Endothelial cell of umbilical vein (primary cell): ENCODE results near the gene GK2. TPM values are rescaled to one million over a fixed set of nuclear protein-coding genes. Genes with fewer than 3 reads are reported as not detected.

ENCODE experiments used
- BruUV-seq: library from RNA; stranded (reverse); fragments of 400-500 nt; replicated peaks from 2 replicates; lab custom pipeline; 2021; lab: Mats Ljungman, UMichigan
- CTCF ChIA-PET: fragments of 300-600, 350-600 bp; sonication (Branson Sonifier 250); formaldehyde crosslinking; loops from one replicate; lab custom pipeline; 2021; ENCODE audit warnings: antibody characterized with exemption, inconsistent platforms; lab: Charles Lee
- POLR2A ChIA-PET: fragments of 300-600, 350-600 bp; sonication (Branson Sonifier 250); formaldehyde crosslinking; loops from one replicate; lab custom pipeline; 2021; ENCODE audit warnings: antibody characterized with exemption, inconsistent platforms; lab: Charles Lee
- DNase-seq: peaks from one replicate; pipeline ENCODE4 v3.0.0-alpha.2; 2011; ENCODE audit warnings: low read depth, low spot score
- FAIRE-seq: peaks from 2 replicates; lab custom pipeline; 2011; peaks lifted over from hg19 to GRCh38; lab: Jason Lieb, UNC
- H2AFZ ChIP-seq: 2 replicates; pipeline ENCODE4 v1.6.0; 2012; ENCODE audit warnings: low read depth, low read length, control low read depth, inconsistent platforms
- H3K27ac ChIP-seq: 2 replicates; pipeline ENCODE4 v1.5.1; 2011; ENCODE audit warnings: low read depth, mild to moderate bottlenecking, control low read depth, low read length, moderate library complexity; ENCODE audit not compliant: insufficient read depth
- H3K27me3 ChIP-seq, 2 experiments: 2 replicates each; pipeline versions ENCODE4 v1.6.0 to v1.6.1; 2011; ENCODE audit warnings: low read length in 2 of 2, mixed read lengths in 1 of 2; ENCODE audit not compliant: control insufficient read depth in 2 of 2, insufficient read depth in 2 of 2
- H3K36me3 ChIP-seq, 2 experiments: 2 replicates in 1 of 2; 3 replicates in 1 of 2; pipeline ENCODE4 v1.5.1; 2011; ENCODE audit warnings: low read length in 2 of 2, mild to moderate bottlenecking in 1 of 2, moderate library complexity in 1 of 2; ENCODE audit not compliant: control insufficient read depth in 2 of 2, insufficient read depth in 2 of 2; ENCODE audit errors: extremely low read depth in 1 of 2
- H3K4me1 ChIP-seq: 3 replicates; pipeline ENCODE4 v1.5.1; 2011; ENCODE audit warnings: mild to moderate bottlenecking, low read length; ENCODE audit not compliant: control insufficient read depth, insufficient read depth; ENCODE audit errors: extremely low read depth
- H3K4me2 ChIP-seq: 2 replicates; pipeline ENCODE4 v1.6.1; 2011; ENCODE audit warnings: low read length, control low read depth, mixed read lengths; ENCODE audit not compliant: insufficient read depth
- H3K4me3 ChIP-seq, 3 experiments: fragments of 200-600 bp in 1 of 3; sonication (generic), shearing (Covaris generic) in 1 of 3; replicated peaks in 1 of 3; 2 replicates each; pipeline ENCODE4 v1.5.1; 2011 to 2016; ENCODE audit warnings: control low read depth in 3 of 3, low read length in 3 of 3, mild to moderate bottlenecking in 2 of 3, inconsistent platforms in 1 of 3, low read depth in 1 of 3, moderate library complexity in 1 of 3; ENCODE audit not compliant: insufficient read depth in 1 of 3
- H3K79me2 ChIP-seq: 2 replicates; pipeline ENCODE4 v1.6.0; 2012; ENCODE audit warnings: low read length, inconsistent platforms; ENCODE audit not compliant: control insufficient read depth, insufficient read depth
- H3K9ac ChIP-seq: replicated peaks from 2 replicates; pipeline ENCODE3; 2011; ENCODE audit warnings: low read length, control low read depth; ENCODE audit not compliant: insufficient read depth; ENCODE audit errors: extremely low read depth
- H3K9me1 ChIP-seq: replicated peaks from 3 replicates; pipeline ENCODE4 v1.6.0; 2011; ENCODE audit warnings: mild to moderate bottlenecking, low read length; ENCODE audit not compliant: control insufficient read depth, insufficient read depth; ENCODE audit errors: extremely low read depth
- H3K9me3 ChIP-seq: replicated peaks from 2 replicates; pipeline ENCODE4 v1.5.1; 2012; ENCODE audit warnings: low read length, inconsistent platforms; ENCODE audit not compliant: control insufficient read depth, insufficient read depth
- H4K20me1 ChIP-seq: replicated peaks from 2 replicates; pipeline ENCODE3; 2011; ENCODE audit warnings: mild to moderate bottlenecking, low read length; ENCODE audit not compliant: control insufficient read depth, insufficient read depth; ENCODE audit errors: extremely low read depth
- CTCF ChIP-seq, 2 donors: IDR thresholded peaks; 1 replicate in 1 of 2; 2 replicates in 1 of 2; pipeline ENCODE4 v1.5.1; 2011; ENCODE audit warnings: low read length in 2 of 2, mild to moderate bottlenecking in 2 of 2, moderate library complexity in 2 of 2, control low read depth in 1 of 2, inconsistent platforms in 1 of 2, low read depth in 1 of 2; ENCODE audit not compliant: insufficient read depth in 1 of 2; ENCODE audit errors: extremely low read depth in 1 of 2
- EZH2 ChIP-seq: IDR thresholded peaks from 2 replicates; pipeline ENCODE4 v1.6.1; 2012; ENCODE audit warnings: borderline replicate concordance, low read depth, mild to moderate bottlenecking, moderate library complexity, low read length, inconsistent platforms; ENCODE audit not compliant: severe bottlenecking
- FOS ChIP-seq: IDR thresholded peaks from 2 replicates; pipeline ENCODE4 v1.6.1; 2011; ENCODE audit warnings: mild to moderate bottlenecking, low read length, moderate library complexity, borderline replicate concordance; ENCODE audit not compliant: insufficient read depth
- GATA2 ChIP-seq: IDR thresholded peaks from 2 replicates; pipeline ENCODE4 v1.7.0; 2011; ENCODE audit warnings: low read depth, mild to moderate bottlenecking, moderate library complexity, mixed read lengths, low read length; ENCODE audit not compliant: insufficient read length, insufficient read depth
- JUN ChIP-seq: IDR thresholded peaks from 2 replicates; pipeline ENCODE4 v1.6.1; 2011; ENCODE audit warnings: borderline replicate concordance, low read depth; ENCODE audit not compliant: insufficient read length, insufficient read depth
- MAX ChIP-seq: IDR thresholded peaks from 2 replicates; pipeline ENCODE4 v1.6.1; 2011; ENCODE audit not compliant: insufficient read depth, insufficient read length
- MYC ChIP-seq: IDR thresholded peaks from one replicate; pipeline ENCODE4 v1.6.1; 2011; ENCODE audit warnings: mild to moderate bottlenecking, low read depth, low read length
- POLR2A ChIP-seq: IDR thresholded peaks from 2 replicates; pipeline ENCODE4 v1.6.1; 2012; ENCODE audit warnings: low read depth, mild to moderate bottlenecking, control low read depth, low read length
- POLR2AphosphoS5 ChIP-seq: IDR thresholded peaks from 2 replicates; pipeline ENCODE4 v1.6.1; 2012; ENCODE audit warnings: low read depth, mild to moderate bottlenecking, control low read depth, low read length, moderate library complexity; ENCODE audit not compliant: insufficient read depth
- dilution Hi-C: fragments of 300-500 bp; cut with MboI; formaldehyde crosslinking; loops from one replicate; pipeline ENCODE4 v1.15.0; 2019; ENCODE audit warnings: low sequenced_read_pairs; ENCODE audit not compliant: extremely low pct_ligation_motif_present
- intact Hi-C: fragments of 100-400 bp; cut with micrococcal nuclease; formaldehyde crosslinking; loops from one replicate; pipeline ENCODE4 v1.10.0; 2022
- polyA plus RNA-seq, 4 experiments: library from polyadenylated mRNA; depleted of rRNA in 3 of 4; stranded (reverse) in 3 of 4; unstranded in 1 of 4; fragments of >200 nt; gene quantifications; 2 replicates each; pipeline versions ENCODE4 v1.2.1 to v1.2.3, GENCODE V29; 2011 to 2012; ENCODE audit warnings: missing spikeins in 1 of 4
- total RNA-seq: library from RNA; stranded (reverse); gene quantifications from 2 replicates; pipeline ENCODE4 v1.2.3, GENCODE V29; 2021

GK2 gene
- total and polyA plus RNA-seq, 2 donors (not counting 3 experiments of a cell fraction or from before 2014, with no cell fraction given): not detected

GRCh38 chr4:79442422-79442821, 34.4 kb upstream of the GK2 start:
- Histone ChIP-seq H3K27me3 (no peaks in the 10 kb centered on the region), H3K9me1 (no peaks in the 10 kb centered on the region), H3K4me2 (no peak overlapping the region), H3K36me3 (no peaks in the 10 kb centered on the region), H4K20me1 (no peaks in the 10 kb centered on the region), H3K4me3 (no peak overlapping the region), H2AFZ (no peak overlapping the region), H3K27ac (no peak overlapping the region), H3K9ac (no peak overlapping the region), H3K9me3 (no peaks in the 10 kb centered on the region), H3K4me1 (no peaks in the 10 kb centered on the region), H3K79me2 (no peaks in the 10 kb centered on the region)
- FAIRE-seq (no peak), DNase-seq (no peak)
- no peak for TF ChIP-seq MYC
- TF ChIP-seq FOS: no peak
- no peak for TF ChIP-seq JUN
- TF ChIP-seq EZH2: no peak
- no peak for TF ChIP-seq MAX
- no peak for TF ChIP-seq CTCF (IDR thresholded peaks at IDR 0.05; ENCODE audit: extremely low read depth in 1 of 2, insufficient read depth in 1 of 2, low read depth in 1 of 2, low read length in 2 of 2)
- no peak for TF ChIP-seq POLR2AphosphoS5
- no peak for TF ChIP-seq GATA2
- no peak for TF ChIP-seq POLR2A
- CTCF ChIA-PET: no interaction called here
- POLR2A ChIA-PET: no interaction called here
- intact Hi-C loops (no loop called here), dilution Hi-C loops (no loop called here)
- BruUV-seq: no TSS peak
